GM18909 (cell line): ENCODE measurements around the gene REC114.
"Not testable (repeated sequence)": the region's sequence is repeated elsewhere in the genome, so short reads cannot be mapped to it uniquely, and the experiment has no call there.

Experiments used
- ATAC-seq: cut with Tn5 transposase; IDR thresholded peaks from one replicate; pipeline ENCODE4 v1.9.1; 2021; ENCODE audit warnings: mild to moderate bottlenecking; ENCODE audit not compliant: unreplicated experiment, poor library complexity

The REC114 gene

DNA sequence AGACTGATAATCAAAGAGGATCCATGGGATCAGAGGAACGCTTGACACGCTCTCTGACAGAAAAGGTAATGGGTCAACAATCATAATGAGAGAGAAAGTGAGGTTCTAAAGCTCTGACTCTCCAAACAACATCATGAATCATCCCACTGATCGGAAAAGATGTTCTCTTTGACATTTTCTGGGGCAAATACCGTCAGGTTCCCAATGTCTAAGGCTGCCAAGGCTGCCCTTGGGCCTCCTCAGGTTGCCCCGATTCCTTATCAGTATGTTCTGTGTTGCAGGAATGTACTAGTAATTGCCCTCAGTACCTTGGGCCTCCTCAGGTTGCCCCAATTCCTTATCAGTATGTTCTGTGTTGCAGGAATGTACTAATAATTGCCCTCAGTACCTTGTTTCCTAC lies 129.3 kb downstream of the REC114 start:
- no peak for ATAC-seq

DNA sequence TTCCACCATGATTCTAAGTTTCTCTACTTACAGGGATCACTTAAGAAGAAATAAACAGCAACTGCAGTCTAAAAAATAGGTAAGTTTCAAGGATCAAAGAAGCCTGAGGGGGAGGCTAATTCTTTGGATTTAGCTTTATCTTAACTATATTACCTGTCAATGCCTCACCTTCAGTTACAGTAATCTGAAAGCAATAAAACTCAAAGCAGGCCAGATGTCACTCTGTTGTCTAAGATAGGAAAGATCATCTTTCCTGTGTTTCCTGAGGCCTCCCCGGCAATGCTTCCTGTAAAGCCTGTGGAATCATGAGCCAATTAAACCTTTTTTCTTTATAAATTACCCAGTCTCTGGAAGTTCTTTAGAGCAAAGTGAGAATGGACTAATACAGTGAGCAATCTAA lies 130.1 kb downstream of the REC114 start:
- no peak for ATAC-seq

GRCh38 chr15:73573572-73573971 lies 130.6 kb downstream of the REC114 start:
- no peak for ATAC-seq

GRCh38 chr15:73575636-73576247 lies 132.8 kb downstream of the REC114 start:
- no peak for ATAC-seq

GRCh38 chr15:73577593-73577992 lies 134.6 kb downstream of the REC114 start:
- not testable (repeated sequence) for ATAC-seq

GRCh38 chr15:73578026-73578425 lies 135.1 kb downstream of the REC114 start:
- ATAC-seq = no peak

DNA sequence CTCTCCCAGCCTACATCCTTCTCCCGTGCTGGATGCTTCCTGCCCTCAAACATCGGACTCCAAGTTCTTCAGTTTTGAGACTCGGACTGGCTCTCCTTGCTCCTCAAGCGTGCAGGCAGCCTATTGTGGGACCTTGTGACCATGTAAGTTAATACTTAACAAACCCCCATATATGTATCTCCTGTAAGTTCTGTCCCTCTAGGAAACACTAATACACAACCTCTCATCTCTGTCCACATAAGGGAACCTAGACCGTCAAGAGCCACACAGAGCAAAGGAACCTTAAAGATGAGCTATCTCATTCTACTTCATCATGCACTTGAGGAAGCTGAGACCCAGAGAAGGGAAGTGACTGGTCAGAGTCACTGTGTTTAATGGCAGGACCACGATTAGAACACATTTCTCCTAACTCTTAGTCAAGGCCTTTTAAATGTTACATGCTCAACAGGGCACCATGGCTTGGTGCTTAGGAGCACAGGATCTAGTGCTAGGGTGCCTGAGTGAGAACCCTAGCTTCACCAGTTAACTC lies 140.0 kb downstream of the REC114 start:
- no peak for ATAC-seq

- no peak for ATAC-seq
Measured at GRCh38 chr15:73583544-73583943, 140.6 kb downstream of the REC114 start.

GRCh38 chr15:73584699-73585420 lies 141.9 kb downstream of the REC114 start:
- ATAC-seq = no peak

GRCh38 chr15:73585871-73586654 lies 143.1 kb downstream of the REC114 start:
- ATAC-seq = no peak

GRCh38 chr15:73589766-73590165 lies 146.8 kb downstream of the REC114 start:
- ATAC-seq = no peak

DNA sequence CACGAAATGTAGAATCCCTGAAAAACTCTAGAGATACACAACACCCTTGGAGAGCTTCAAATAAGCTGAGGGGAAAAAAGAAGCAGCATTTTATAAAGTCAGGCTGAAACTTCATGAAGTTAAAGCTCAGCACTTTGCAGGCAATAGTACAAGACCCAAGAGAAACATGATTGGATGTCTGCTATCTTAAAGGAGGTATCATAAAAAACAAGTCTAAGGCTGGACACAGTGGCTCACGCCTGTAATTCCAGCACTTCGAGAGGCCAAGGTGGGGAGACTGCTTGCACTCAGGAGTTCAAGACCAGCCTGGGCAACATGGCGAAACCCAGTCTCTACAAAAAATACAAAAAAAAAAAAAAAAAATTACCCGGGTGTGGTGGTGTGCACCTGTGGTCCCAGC lies 147.3 kb downstream of the REC114 start:
- ATAC-seq = no peak

DNA sequence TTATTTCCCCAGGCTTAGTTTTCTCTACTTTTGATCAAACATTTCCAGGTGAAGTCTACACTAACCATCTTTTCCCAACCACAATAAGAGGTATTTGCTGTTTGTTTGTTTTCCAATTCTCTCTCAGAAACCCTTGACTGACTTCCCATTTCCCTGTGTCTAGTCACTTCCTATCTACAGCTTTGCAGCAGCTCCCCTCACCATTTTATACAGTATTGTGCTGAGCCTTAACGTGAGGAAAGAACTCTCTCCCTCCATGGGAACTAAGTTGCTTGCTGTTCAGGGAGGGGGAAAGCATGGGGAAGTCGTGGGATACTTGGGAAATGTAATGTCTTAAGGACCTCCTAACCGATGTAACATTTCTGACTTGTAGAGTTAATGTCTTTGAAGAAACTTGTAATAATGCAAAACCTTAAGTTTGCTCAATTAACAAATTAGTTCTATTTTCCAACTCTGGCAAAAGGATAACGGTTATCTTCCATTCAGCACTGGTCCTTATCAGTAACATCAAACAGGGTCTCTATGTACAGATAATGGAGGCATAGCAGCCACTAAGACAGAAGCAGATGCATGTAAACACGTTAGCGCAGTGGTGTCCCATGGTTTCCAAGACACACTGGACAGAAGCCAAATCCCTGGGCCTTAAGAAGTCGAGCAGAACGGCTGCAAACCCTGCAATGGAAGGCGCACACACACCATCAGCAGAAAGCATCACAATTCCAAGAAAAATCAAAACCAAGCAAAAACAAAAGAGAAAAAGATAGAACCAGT lies 150.5 kb downstream of the REC114 start:
- no peak for ATAC-seq

DNA sequence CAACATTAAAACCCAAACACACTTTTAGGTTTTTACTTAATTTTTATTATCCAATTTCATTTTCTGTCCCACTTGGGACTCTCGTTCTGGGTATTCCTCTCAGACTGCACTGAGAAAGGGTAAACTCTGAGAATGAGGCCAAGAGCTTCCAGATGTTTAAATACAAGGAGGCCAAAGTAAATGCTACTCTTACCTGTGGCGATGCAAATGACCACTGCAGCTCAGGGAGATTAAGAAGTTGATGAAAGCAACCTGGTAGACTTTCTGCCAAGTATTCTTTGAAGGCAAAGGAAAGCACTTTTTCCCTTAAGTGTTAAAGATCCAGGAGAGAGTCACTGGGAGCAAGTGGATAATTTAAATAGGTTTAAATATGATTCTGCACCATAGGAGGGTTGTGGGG lies 151.1 kb downstream of the REC114 start:
- no peak for ATAC-seq

- ATAC-seq = no peak
Measured at GRCh38 chr15:73596174-73596573, 153.2 kb downstream of the REC114 start.

DNA sequence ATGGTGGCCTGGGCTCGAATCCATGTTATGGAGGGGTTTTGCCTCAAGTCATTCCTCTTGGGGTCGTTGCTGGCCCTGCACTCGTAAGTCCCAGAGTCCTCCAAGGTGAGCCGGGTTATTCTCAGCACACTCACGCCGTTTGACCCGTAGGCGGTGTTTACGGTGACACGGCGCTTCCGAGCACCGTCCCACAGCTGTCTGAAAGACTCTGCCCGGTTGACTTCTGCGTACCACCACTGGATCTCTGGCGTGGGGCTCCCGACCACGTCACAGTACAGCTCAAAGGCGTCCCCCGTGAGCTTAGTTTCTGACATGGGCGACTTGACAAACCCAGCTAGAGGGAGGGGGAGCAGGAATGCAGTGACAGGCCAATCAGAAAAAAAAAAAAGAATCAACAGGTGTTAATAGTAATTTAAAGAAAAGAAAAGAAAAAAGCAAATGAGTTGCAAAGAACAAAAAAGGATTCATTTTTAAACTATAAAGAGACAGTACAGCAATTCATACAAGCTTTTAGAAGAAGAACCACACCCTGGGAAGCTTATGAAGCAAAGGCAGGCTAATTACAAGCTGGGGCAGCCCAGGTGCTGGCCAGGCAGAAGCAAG lies 154.2 kb downstream of the REC114 start:
- ATAC-seq = no peak

DNA sequence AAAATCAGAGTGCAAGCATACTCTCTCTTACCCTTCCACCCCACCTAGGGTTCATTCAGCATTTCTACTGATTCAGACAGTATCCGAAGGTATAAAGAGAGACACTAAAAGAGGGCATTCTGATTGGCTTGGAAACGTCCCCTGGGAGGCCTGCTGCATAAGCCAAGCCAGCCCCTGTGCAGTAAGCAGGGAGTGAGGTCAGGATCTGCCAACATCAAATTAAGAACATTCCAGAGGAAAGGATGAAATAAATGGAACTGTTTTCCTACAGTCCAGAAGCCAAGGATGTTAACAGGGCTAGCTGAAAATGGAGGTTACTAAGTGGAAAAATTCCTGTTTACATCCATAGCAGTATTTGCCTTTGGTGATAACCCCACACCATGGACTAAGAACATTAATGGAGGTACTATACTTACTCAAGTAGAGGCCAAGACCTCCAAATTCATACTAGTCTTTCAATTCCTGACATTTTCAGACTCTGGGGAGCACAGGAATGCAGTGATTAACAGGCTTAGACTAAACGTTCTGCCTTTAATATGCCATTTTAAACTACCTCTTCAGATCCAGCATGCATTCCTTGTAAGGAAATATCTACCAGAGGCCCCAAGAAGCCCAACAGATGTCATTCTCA lies 155.7 kb downstream of the REC114 start:
- ATAC-seq = no peak

DNA sequence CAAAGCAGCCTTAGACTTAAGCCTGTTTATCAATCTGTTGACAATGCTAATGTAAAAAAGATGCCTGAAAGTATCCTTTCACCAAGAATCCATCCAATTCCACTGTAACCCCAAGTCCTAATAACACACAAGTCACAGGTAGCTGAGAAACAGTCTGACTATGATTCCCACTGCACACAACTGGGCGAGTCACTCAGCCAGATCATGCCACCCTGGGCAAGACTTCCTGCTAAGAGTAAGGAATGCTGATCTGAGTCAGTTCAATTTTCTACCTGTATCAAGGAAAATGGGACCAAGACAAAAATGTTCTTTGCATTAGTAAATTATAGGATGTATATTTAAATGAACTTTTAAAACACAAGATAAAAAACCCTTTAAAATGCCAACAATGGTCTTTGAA lies 157.0 kb downstream of the REC114 start:
- no peak for ATAC-seq
